ENCODE measurements around the gene BCL6. TPM values are rescaled to one million over a fixed set of nuclear protein-coding genes. Genes with fewer than 3 reads are reported as not detected.
A peak's percentile ranks its signal among the peaks of the same experiment; 100 is the strongest.

Gene BCL6
- total and polyA plus RNA-seq, 9 of the 15 experiments (the other 6 are each of a cell fraction or from before 2014, with no cell fraction given) = 0.08 to 3.5 (median 1.6) TPM

DNA sequence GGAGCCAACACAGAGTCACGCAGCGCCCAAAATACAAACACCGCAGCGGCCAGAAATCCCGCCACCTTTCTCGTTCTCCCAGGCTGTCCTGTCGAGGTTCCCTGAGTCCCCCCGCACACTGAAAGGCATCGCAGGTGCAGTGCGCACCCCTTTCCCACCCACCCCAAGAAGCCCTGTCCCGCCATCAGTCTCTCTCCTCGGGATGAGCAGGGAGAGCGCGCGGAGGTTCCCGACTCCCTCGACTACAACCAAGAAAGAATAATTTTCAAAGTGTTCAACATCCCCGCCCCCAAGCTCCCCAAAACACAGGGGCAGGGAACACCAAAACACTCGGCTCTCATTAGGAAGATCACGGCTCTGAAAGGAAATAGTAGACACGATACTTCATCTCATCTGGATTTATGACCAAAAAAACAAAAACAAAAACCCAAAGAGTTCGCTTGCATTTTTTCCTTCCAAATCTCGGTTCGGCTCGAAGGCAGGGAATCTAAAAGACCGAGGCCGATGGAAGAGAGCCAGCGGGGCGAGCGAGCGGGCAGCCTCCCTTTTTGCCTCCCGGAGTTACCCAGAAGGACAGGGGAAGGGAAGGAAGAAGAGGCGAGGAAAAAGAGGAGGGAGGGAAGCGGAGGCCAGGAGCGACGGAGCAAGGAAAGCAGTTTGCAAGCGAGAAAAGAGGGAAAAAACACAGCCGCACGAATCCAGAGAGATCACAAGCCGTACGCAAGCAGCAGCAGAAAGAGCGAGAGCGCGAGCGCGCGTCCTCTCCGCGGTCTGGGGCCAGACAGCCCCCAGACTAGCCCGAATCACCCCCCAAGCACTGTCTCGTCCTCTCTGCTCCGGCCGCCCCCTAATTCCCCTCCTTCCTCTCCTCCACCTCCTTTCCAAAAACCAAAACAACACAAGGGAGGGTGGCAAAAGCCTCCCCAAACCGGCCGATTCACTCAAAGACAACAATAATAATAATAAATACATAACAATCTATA lies 808 bp downstream of the BCL6 start (continued):
- TF ChIP-seq, protein P1, sequence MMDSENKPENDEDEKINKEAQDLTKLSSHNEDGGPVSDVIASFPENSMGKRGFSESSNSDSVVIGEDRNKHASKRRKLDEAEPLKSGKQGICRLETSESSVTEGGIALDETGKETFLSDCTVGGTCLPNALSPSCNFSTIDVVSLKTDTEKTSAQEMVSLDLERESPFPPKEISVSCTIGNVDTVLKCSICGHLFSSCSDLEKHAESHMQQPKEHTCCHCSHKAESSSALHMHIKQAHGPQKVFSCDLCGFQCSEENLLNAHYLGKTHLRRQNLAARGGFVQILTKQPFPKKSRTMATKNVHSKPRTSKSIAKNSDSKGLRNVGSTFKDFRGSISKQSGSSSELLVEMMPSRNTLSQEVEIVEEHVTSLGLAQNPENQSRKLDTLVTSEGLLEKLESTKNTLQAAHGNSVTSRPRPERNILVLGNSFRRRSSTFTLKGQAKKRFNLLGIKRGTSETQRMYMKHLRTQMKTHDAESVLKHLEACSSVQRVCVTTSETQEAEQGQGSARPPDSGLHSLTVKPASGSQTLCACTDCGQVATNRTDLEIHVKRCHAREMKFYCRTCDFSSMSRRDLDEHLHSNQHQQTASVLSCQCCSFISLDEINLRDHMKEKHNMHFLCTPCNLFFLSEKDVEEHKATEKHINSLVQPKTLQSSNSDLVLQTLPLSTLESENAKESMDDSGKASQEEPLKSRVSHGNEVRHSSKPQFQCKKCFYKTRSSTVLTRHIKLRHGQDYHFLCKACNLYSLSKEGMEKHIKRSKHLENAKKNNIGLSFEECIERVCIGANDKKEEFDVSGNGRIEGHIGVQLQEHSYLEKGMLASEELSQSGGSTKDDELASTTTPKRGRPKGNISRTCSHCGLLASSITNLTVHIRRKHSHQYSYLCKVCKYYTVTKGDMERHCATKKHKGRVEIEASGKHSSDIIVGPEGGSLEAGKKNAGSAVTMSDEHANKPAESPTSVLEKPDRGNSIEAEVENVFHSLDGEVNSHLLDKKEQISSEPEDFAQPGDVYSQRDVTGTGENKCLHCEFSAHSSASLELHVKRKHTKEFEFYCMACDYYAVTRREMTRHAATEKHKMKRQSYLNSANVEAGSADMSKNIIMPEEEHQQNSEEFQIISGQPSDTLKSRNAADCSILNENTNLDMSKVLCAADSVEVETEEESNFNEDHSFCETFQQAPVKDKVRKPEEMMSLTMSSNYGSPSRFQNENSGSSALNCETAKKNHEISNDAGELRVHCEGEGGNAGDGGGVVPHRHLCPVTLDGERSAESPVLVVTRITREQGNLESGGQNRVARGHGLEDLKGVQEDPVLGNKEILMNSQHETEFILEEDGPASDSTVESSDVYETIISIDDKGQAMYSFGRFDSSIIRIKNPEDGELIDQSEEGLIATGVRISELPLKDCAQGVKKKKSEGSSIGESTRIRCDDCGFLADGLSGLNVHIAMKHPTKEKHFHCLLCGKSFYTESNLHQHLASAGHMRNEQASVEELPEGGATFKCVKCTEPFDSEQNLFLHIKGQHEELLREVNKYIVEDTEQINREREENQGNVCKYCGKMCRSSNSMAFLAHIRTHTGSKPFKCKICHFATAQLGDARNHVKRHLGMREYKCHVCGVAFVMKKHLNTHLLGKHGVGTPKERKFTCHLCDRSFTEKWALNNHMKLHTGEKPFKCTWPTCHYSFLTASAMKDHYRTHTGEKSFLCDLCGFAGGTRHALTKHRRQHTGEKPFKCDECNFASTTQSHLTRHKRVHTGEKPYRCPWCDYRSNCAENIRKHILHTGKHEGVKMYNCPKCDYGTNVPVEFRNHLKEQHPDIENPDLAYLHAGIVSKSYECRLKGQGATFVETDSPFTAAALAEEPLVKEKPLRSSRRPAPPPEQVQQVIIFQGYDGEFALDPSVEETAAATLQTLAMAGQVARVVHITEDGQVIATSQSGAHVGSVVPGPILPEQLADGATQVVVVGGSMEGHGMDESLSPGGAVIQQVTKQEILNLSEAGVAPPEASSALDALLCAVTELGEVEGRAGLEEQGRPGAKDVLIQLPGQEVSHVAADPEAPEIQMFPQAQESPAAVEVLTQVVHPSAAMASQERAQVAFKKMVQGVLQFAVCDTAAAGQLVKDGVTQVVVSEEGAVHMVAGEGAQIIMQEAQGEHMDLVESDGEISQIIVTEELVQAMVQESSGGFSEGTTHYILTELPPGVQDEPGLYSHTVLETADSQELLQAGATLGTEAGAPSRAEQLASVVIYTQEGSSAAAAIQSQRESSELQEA (IDR thresholded peaks at IDR 0.05; ENCODE audit: low read depth) = no peak
- no peak for TF ChIP-seq MYC (IDR thresholded peaks at IDR 0.05; ENCODE audit: low read depth, low read length)
- peak; percentile 59; the same call in 1 of the 2 replicates for TF ChIP-seq MYC (CRISPR knock-in tag; IDR thresholded peaks at IDR 0.05; ENCODE audit: borderline replicate concordance, low read depth)
- no peak for TF ChIP-seq ILF3 (IDR thresholded peaks at IDR 0.05; ENCODE audit: borderline replicate concordance)
- no peak for TF ChIP-seq MTA3 (IDR thresholded peaks at IDR 0.05; ENCODE audit: borderline replicate concordance)
- no peak for TF ChIP-seq SRSF9 (IDR thresholded peaks at IDR 0.05; ENCODE audit: borderline replicate concordance, low read depth, low read length)
- no peak for TF ChIP-seq CBFA2T3 (IDR thresholded peaks at IDR 0.05)
